Suprapubic skin (tissue), 4 donors: ENCODE data around the gene MYO9A.

Source experiments
- CTCF ChIP-seq, 2 donors: fragments of 200-600 bp in 1 of 2; fragments of 450-650 bp in 1 of 2; sonication (generic) in 1 of 2; IDR thresholded peaks; one replicate each; pipeline ENCODE4 v1.5.1; 2016 to 2019; ENCODE audit warnings: antibody characterized with exemption in 2 of 2, mild to moderate bottlenecking in 1 of 2, moderate library complexity in 1 of 2
- POLR2A ChIP-seq, 2 donors: fragments of 450-650 bp; IDR thresholded peaks; one replicate each; pipeline ENCODE4 v1.6.1; 2017; ENCODE audit warnings: antibody characterized with exemption in 2 of 2, mild to moderate bottlenecking in 2 of 2, moderate library complexity in 2 of 2
- POLR2AphosphoS5 ChIP-seq, 3 donors: sonication (generic); formaldehyde crosslinking; IDR thresholded peaks; one replicate each; pipeline ENCODE4 v1.6.1; 2017; ENCODE audit warnings: antibody characterized with exemption in 3 of 3

GRCh38 chr15:71798641-71799040 lies 319.3 kb downstream of the MYO9A start:
- no peak for TF ChIP-seq POLR2A (IDR thresholded peaks at IDR 0.05)
- TF ChIP-seq CTCF (IDR thresholded peaks at IDR 0.05), result no peak
- TF ChIP-seq POLR2AphosphoS5 (IDR thresholded peaks at IDR 0.05), result no peak
